ENCODE results near the gene EIF2D. TPM values are rescaled to one million over a fixed set of nuclear protein-coding genes. Genes with fewer than 3 reads are reported as not detected.
A peak's percentile ranks its signal among the peaks of the same experiment; 100 is the strongest.
"Not testable (repeated sequence)": the region's sequence is repeated elsewhere in the genome, so short reads cannot be mapped to it uniquely, and the experiment has no call there.

Gene EIF2D
- polyA plus RNA-seq, 1 donor = 37.8 TPM

DNA sequence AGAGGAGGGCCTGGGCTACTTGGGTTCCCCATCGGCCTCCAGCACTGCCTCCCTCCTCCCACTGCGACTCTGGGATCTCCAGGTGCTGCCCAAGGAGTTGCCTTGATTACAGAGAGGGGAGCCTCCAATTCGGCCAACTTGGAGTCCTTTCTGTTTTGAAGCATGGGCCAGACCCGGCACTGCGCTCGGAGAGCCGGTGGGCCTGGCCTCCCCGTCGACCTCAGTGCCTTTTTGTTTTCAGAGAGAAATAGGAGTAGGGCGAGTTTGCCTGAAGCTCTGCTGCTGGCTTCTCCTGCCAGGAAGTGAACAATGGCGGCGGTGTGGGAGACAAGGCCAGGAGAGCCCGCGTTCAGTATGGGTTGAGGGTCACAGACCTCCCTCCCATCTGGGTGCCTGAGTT, 24.4 kb downstream of the EIF2D start:
- no peak for DNase-seq (ENCODE audit: low read depth)

DNA sequence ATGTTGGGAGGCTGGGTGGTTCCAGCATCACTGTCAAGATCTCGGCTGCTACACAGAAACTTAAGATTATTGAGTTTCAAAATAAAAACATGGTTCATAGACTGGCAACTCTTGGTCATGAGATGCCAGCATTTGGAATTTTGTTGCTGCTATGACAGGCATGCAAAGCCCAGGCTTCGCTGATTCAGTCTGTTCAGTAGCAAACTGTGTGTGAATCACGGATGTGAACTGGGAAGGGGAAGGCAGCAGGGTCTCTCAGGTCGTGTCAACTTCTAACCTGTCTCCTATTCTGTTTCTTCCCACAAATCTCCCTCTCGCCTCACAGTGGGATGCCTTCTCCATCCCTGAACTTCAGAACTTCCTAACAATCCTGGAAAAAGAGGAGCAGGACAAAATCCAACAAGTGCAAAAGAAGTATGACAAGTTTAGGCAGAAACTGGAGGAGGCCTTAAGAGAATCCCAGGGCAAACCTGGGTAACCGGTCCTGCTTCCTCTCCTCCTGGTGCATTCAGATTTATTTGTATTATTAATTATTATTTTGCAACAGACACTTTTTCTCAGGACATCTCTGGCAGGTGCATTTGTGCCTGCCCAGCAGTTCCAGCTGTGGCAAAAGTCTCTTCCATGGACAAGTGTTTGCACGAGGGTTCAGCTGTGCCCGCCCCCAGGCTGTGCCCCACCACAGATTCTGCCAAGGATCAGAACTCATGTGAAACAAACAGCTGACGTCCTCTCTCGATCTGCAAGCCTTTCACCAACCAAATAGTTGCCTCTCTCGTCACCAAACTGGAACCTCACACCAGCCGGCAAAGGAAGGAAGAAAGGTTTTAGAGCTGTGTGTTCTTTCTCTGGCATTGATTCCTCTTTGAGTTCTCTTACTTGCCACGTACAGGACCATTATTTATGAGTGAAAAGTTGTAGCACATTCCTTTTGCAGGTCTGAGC, 25.5 kb downstream of the EIF2D start:
- DNase-seq (ENCODE audit: low read depth) = no peak

DNA sequence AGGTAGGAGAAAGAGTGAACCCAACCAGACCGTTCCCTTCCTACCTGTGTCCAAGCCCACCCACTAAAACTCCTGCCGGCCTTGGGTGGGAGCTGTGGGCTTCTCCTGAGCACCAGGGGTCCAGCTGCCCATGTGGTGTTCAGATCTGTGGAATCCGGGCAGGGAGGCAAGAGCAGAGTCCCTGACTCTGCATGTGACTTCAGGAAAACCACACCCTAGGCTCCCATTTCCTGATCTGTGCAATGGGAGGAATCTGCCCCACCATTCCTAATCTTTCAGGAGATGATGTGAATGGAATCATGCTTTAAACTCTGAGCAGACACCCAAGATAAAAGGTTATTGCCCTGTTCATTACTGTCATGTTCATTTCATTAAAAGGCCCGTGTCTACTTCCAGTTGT, 27.6 kb downstream of the EIF2D start:
- DNase-seq (ENCODE audit: low read depth) = no peak

DNA sequence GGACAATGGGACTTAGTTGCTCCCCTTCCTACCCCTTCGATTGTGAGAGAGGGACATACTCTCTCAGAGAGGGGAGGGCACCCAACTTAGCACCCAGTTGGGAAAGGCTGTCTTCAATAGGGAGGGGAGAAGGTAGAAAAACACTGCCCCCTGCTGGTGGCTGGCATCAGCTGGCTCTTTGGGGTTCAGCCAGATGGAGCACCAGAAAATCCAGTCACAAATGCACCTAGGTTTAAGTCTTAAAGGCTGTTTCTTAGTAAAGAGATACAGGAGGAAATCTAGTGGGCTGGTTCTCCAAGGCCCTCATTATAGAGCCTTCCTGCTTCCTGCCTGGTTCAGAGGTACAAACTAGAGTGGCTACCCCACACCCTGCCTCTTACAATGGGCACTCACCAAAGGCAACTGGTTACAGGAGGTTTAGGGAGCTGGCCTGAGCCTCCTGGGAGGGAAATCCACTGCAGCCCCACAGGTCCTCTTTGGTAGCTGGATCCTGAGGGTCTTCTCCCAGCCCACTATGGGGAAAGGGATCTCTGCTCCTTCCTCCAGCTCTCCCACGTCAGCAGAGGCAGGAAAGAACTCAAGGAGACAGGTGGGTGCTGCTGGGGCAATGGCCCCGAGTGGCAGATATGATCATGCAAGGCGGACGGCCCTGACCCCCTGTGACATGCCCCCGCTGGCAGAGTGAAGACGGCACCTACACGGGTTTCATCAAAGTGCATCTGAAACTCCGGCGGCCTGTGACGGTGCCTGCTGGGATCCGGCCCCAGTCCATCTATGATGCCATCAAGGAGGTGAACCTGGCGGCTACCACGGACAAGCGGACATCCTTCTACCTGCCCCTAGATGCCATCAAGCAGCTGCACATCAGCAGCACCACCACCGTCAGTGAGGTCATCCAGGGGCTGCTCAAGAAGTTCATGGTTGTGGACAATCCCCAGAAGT, 28.3 kb downstream of the EIF2D start:
- DNase-seq (ENCODE audit: low read depth) = no peak

DNA sequence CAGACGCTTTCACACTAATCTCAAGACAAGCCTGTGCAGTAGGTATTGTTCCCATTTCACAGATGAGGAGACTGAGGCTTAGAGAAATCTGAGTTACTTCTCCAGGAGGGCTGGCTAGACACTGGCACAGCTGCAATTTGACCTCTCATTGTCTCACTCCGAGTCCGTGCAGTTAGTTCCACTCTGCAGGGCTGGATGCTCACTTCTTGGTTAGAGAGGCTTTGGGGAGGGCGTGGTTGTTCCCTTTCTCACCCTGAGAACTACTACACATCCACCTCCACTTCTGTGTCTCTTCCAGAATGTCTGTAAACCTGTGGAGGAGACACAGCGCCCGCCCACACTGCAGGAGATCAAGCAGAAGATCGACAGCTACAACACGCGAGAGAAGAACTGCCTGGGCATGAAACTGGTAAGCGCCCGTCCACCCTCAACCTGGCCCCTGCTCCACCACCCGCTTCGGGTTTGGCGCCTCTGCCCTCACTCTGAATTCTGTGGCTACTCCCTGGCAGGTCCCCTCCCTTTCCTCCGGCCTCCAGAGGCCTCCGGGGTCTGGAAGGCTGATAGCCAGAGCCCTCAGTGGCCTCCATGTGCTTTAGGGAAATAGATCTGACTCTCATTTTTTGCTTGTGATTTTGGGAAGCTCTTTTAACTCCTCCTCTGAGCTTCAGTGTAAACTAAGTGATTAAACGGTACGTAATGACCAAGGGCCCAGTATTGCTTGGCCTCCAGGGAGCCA, 29.1 kb downstream of the EIF2D start:
- DNase-seq (ENCODE audit: low read depth) = no peak

DNA sequence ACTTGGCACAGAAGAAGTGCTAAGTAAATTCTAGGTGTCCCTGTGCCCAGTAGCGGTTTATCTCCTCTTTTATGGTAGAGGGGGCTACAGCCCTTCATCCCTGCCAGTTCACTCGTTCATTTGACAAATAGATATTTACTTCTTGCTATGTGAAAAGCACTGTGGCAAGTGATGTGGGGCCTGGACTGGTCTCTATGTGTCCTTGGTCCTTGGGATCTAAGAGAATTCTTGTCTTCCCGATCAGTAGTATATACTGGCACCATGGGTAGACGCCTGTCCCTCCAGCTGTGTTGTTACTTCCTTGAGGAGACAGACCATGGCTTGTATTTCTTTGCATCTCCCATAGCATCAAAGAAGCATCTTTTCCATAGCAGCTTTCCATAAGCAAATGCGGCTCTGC, 29.7 kb downstream of the EIF2D start:
- DNase-seq (ENCODE audit: low read depth) = no peak

DNA sequence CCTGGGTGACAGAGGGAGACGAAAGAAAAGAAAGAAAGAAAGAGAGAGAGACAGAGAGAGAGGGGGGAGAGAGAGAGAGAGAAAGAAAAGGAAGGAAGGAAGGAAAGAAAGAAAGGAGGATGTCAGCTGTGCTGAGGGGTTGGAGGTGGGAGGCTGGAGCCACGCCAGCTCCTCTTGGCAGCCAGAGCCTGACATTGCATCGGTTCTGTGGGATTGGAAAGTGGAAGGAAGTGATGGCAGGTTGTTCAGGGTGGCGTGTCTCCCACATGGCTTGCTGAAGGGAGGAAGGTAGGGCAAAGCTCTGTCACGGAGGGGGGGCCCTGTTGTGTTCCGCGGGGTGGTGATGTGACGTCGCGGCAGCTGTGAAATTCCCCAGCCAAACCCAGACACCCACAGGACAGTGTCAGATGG, 30.7 kb downstream of the EIF2D start:
- DNase-seq (ENCODE audit: low read depth) = no peak

DNA sequence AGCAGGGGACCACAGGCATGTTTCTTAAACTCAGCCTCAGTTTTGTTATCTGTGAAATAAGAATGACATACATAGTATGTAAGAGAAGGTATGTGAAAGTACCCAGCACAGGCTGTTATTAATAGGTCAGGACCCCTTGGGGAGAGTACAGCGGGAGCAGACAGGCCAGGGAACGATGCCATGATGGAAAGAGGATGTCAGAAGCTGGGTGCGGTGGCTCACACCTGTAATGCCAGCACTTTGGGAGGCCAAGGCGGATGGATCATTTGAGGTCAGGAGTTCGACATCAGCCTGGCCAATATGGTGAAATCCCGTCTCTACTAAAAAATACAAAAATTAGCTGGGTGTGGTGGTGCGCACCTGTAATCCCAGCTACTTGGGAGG, 31.2 kb downstream of the EIF2D start:
- not testable (repeated sequence) for DNase-seq (ENCODE audit: low read depth)

DNA sequence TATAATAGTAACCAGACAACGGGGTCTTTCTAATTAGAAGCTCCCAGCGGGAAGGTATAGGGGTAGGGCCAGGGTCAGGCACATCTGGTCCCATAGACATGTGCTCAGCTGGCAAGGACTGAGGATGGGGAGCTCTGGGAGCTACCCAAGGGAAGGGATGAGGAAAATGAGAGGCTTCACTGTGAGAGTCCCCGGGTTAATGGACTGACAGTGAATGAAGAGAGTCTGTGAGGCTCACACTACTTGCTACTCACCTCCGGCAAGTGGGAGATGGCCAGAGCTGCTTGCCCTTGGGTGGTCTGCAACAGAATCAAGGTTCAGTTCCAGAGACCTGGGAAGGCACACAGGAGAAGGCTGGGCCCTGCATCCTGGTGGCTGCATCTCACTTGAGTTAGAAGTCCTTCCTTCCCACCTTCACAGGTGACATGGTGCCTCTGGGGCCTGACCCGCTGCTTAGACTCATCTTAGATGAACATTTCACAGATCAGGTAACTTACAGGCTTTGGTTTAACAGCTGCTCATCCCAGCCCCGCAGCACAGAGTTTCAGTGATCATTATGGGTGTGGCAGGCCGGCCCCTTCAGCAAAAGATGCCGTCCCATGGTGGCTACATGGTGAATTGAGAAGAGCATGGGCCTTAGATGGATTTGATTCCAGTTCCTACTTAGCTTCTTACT, 31.7 kb downstream of the EIF2D start:
- no peak for DNase-seq (ENCODE audit: low read depth)

DNA sequence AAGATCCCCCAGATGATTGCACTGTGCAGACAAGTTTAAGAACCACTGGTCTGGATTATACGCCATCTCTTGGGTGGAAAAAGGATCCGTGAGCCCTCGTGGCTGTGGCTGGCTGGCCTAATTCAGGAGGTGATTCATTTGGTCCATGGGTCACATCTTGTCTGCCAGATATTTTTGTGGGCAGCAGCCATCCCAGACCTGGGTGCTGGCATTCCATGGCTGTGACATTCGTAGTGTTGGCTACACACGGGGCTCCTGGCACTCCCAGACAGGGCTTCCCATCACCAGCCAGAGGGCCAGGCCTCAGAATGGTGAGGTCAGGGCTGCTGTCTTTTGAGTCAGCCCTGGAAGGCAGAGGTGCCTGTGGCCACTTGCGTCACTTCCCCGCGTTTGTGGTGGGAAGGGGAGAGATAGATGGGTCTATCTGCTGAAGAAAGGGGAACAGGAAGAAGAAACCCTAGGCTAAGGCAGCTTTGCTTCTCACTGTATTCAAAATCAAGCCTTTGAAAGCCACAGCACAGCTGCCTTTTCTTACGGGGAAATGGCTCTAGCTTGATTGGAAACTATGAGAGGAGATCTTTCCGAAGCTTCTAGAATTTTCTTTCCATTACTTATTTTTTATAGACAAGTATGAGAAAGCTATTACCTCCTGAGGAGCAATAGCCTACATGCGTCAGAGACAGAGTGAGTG, 32.4 kb downstream of the EIF2D start:
- no peak for DNase-seq (ENCODE audit: low read depth)

DNA sequence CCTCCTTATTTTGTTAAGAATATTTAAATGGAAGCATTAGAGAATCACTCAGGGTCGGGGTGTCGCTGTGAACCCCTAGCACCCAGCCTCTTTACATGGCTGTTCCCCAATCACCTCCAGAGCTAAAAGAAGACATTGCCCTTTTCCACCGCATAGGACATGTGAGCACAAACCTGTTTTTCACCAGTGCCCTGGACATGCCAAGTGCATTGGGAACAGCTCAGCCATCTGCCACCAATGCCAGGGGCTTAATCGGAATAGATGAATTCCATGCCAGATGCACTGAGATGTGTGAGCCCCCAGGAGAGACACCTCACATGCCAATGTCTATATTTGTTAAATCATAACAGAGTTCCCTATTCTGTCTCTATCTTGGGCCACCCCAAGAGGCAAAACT, 33.3 kb downstream of the EIF2D start:
- DNase-seq (ENCODE audit: low read depth) = no peak

DNA sequence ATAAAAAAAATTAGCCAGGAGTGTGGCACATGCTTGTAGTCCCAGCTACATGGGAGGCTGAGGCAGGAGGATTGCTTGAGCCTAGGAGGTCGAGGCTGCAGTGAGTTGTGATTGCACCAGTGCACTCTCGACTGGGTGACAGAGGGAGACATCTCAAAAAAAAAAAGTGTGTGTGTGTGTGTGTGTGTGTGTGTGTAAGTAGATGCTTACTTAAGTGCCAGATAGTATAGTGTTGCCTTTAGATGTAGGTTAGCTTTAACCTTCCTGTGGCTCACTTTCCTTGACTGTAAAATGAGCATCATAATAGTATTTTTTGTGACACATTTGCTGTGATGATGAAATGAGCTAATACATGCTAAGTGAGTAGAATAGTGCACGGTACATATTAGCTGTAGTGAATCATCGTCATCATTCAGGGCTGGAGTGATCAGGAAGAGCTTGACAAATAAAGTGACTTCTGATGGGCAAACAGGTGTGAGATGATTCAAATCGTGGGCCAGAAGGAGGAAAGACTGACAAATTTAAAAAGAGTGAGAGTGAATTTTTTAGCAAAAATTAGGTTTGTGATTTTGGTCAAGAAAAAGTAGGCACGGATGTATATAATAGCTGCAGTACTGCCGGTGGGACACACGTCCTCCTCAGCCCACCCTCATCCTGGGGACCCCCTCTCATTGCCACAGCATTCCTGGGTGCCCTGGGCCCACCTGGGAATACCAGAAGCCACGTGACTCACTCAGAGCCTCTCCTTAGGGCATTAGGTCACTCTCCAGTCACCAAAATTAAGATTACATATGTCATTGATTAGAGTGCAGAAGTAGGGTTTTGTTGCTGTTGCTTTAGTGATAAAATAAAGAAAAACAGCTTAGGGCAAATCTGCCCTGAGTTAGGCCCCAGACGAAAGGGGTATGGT, 33.9 kb downstream of the EIF2D start:
- no peak for DNase-seq (ENCODE audit: low read depth)

DNA sequence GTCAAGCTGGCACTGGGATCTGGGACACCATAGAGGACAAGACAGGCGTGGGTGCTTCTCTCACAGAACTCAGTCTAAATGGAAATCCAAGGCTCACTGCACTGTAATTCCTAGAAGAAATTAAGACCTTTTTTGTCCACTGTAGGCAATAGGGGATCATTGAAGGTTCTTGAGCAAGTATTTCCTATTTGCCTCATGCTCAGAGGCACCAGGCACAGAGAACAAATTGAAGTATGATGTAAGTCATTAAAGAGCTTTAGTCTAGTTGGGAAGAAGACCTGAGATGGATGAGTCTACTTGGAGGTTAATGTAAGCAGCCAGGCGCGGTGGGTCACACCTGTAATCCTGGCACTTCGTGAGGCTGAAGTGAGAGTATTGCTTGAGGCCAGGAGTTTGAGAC, 34.6 kb downstream of the EIF2D start:
- no peak for DNase-seq (ENCODE audit: low read depth)

DNA sequence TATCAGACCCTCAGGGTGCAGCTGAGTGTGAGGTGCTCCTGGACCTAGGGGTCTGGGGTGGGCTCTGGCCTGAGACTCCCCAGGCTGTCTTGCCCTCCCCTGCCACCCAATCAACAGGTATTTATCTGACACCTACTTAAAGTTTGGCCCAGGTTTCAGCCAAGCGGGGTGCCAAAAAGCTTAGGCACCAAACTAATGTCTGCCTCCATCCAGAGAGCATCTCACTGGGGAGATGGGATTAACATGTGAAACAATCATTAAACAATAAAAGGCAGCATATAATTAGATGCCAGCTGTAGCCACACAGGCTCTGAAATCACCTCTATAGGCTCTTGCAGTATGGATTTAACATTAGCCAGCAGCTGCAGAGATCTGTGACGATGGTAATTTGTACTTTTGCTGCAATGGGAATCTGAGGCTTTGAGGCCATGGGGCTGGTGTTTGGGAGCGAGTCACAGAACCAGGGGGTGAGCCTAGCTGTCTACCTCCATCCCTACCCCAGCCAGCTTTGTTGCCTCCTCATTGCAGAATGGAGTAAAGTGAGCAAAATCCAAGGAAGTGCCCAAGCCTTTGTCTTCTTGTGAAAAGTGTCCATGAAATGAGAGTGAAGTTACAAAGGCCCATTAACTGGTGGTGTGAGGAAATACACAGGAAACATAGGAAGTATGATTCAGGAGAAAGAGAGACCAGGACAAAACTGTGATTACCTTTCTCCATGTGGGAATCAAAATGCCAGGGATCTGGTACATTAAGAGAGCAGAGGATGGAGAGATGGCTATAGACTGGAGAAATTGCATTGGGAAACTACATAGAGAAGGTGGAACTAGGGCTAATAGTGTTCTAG, 36.1 kb downstream of the EIF2D start:
- no peak for DNase-seq (ENCODE audit: low read depth)

DNA sequence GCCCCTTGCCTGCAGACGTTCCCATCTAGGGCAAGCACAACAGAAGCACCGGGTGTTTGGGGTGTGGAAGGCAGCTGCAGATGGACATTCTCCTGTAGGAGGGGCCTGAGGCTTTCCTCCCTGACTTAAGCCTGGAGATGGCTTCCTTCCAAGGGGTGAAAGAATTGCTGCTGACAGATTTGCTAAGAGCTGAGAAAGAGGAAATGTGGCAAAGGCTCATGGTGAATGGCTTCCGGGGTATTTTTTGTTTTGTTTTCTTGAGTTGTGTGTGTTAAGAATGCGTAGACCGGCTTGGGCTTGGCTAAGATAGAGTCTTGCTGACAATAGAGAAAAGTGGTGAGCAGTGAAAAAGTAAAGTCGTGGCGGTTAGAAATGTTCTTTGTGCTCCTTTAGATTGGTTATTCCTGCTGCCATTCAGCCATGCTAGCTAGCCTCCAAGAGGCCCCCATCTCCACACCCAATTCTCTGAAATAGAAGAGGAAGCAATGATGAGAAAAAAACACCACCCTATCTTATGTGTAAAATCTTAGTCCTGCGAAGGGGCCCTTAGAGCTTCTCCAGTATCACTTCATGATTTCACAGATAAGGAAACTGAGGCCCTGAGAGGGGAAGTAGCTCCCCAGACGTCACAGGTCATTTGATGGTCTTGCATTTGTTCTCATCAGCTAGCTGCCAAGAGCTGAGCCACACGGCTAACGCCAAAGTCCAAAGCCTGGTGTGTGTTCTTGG, 36.9 kb downstream of the EIF2D start:
- DNase-seq (ENCODE audit: low read depth) = peak; percentile 68

DNA sequence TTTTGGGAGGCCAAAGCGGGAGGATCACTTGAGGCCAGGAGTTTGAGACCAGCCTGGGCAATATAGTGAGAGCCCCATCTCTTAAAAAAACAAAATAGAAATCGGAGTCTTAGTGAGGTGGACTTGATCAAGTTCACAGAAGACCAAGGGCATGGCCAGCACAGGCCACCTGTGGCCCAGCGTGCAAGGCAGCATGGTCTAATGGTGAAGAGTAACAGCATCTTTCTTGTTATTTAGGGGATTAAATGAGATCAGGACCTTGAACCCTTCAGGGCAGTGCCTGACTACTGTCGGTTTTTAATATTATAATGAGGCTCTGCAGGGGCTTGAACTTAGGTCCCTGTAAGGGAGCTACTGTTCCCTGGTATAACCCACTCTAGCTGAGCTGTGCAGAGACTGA, 38.5 kb downstream of the EIF2D start:
- DNase-seq (ENCODE audit: low read depth) = no peak

DNA sequence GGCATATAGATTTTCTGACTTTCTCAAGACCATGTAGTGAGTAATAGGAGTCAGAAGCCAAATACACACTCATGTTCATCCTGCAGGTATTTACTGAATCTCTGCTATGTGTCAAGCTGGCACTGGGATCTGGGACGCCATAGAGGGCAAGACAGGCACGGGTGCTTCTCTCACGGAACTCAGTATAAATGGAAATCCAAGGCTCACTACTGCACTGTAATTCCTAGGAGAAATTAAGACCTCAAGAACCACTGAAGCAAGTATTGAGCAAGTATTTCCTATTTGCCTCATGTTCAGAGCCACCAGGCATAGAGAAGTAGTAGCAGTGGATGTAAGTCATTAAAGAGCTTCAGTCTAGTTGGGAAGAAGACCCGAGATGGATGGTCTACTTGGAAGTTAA, 38.9 kb downstream of the EIF2D start:
- DNase-seq (ENCODE audit: low read depth) = no peak

DNA sequence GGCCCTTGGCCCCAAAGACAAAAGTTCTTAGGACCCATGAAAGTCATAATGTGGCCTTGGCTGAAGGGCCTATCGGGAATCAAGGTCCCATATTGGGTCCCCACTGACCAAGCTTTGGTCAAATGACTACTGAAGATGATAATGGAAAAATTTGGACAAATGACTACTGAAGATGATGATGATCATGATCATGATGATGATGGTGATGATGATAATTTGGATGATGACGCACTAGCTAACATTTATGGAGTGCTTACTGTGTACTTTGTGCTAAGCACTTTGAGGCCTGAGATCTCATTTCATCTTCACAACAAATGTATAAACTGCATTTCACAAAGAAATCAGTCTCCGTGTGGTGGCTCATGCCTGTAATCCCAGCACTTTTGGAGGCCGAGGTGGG, 39.4 kb downstream of the EIF2D start:
- no peak for DNase-seq (ENCODE audit: low read depth)

Data from forelimb muscle (tissue), 1 donor.